Measurements from ENCODE around the gene CORO1C. TPM values are rescaled to one million over a fixed set of nuclear protein-coding genes. Genes with fewer than 3 reads are reported as not detected.

CORO1C gene
- total RNA-seq, 4 donors from 2014 or later = 221 to 441 (median 315) TPM

- peaks cover 69 to 97% (median 96%) of the 10 kb centered on the region in 4 donors for H3K4me1 ChIP-seq
- DNase-seq (ENCODE audit: extremely low spot score) = no peak
- intact Hi-C loops (cut with DNase I) = no loop called here
- no peaks in the 10 kb centered on the region for H3K27me3 ChIP-seq
- H3K27ac ChIP-seq (replicated peaks in 1 of 4) = peak overlapping the region; percentile 81 to 100 (median 99)
- no peak overlapping the region for H3K4me3 ChIP-seq
- H3K9me3 ChIP-seq = no peaks in the 10 kb centered on the region
- H3K36me3 ChIP-seq = peaks cover 0 to 10% (median 2%) of the 10 kb centered on the region in 4 donors
- WGBS = 82% methylated on average over 5 of the region's 5 CpGs
- TF ChIP-seq POLR2A (IDR thresholded peaks at IDR 0.05; ENCODE audit: low read depth) (no peak), CTCF (IDR thresholded peaks at IDR 0.05) (no peak), EP300 (IDR thresholded peaks at IDR 0.05) (no peak), POLR2AphosphoS5 (IDR thresholded peaks at IDR 0.05) (peak in 1 of 2 donors; percentile 30)
Observed at GRCh38 chr12:108720757-108721514, 10.4 kb downstream of the CORO1C start.

- H3K27me3 ChIP-seq = no peaks in the 10 kb centered on the region
- no peaks in the 10 kb centered on the region for H3K9me3 ChIP-seq
- WGBS = 75% methylated on average over 5 of the region's 5 CpGs
- H3K36me3 ChIP-seq = peaks cover 0 to 10% (median 2%) of the 10 kb centered on the region in 4 donors
- no peak for DNase-seq (ENCODE audit: extremely low spot score)
- intact Hi-C loops (cut with DNase I) = no loop called here
- H3K4me3 ChIP-seq = no peak overlapping the region
- H3K4me1 ChIP-seq = peaks cover 65 to 96% (median 92%) of the 10 kb centered on the region in 4 donors
- H3K27ac ChIP-seq (replicated peaks in 1 of 4) = peak overlapping the region in 3 of 4 donors; percentile 2 to 55 (median 39)
- TF ChIP-seq EP300 (IDR thresholded peaks at IDR 0.05) (no peak), CTCF (IDR thresholded peaks at IDR 0.05) (no peak), POLR2A (IDR thresholded peaks at IDR 0.05; ENCODE audit: low read depth) (no peak), POLR2AphosphoS5 (IDR thresholded peaks at IDR 0.05) (no peak)
Observed at GRCh38 chr12:108717243-108717642, 14.1 kb downstream of the CORO1C start.

GRCh38 chr12:108714866-108715265 lies 16.5 kb downstream of the CORO1C start:
- intact Hi-C loops (cut with DNase I) = no loop called here
- WGBS = 85% methylated on average over 5 of the region's 5 CpGs
- Histone ChIP-seq H3K9me3 (no peaks in the 10 kb centered on the region), H3K4me1 (peaks cover 59 to 99% (median 93%) of the 10 kb centered on the region in 4 donors), H3K27me3 (no peaks in the 10 kb centered on the region), H3K27ac (replicated peaks in 1 of 4) (peak overlapping the region in 3 of 4 donors; percentile 11 to 34 (median 30)), H3K36me3 (peaks cover 0 to 10% (median 2%) of the 10 kb centered on the region in 4 donors), H3K4me3 (no peak overlapping the region)
- no peak for TF ChIP-seq POLR2A (IDR thresholded peaks at IDR 0.05; ENCODE audit: low read depth)
- TF ChIP-seq CTCF (IDR thresholded peaks at IDR 0.05) = no peak
- no peak for TF ChIP-seq EP300 (IDR thresholded peaks at IDR 0.05)
- TF ChIP-seq POLR2AphosphoS5 (IDR thresholded peaks at IDR 0.05) = no peak
- no peak for DNase-seq (ENCODE audit: extremely low spot score)

- intact Hi-C loops (cut with DNase I) = no loop called here
Observed at GRCh38 chr12:108713471-108713870, 17.8 kb downstream of the CORO1C start.

More at GRCh38 chr12:108713471-108713870, 17.8 kb downstream of the CORO1C start:
- peaks cover 0 to 10% (median 2%) of the 10 kb centered on the region in 4 donors for H3K36me3 ChIP-seq
- H3K4me1 ChIP-seq = peaks cover 55 to 99% (median 93%) of the 10 kb centered on the region in 4 donors
- H3K9me3 ChIP-seq = no peaks in the 10 kb centered on the region
- WGBS = 36% methylated on average over 6 of the region's 6 CpGs
- no peak for TF ChIP-seq POLR2A (IDR thresholded peaks at IDR 0.05; ENCODE audit: low read depth)
- TF ChIP-seq EP300 (IDR thresholded peaks at IDR 0.05) = no peak
- no peak for TF ChIP-seq CTCF (IDR thresholded peaks at IDR 0.05)
- no peak for TF ChIP-seq POLR2AphosphoS5 (IDR thresholded peaks at IDR 0.05)
- H3K4me3 ChIP-seq = peak overlapping the region in 1 of 4 donors; percentile 16
- H3K27me3 ChIP-seq = no peaks in the 10 kb centered on the region
- DNase-seq (ENCODE audit: extremely low spot score) = no peak
- H3K27ac ChIP-seq (replicated peaks in 1 of 4) = peak overlapping the region; percentile 43 to 66 (median 62)
